Ovary (tissue), 9 donors: ENCODE measurements around the gene CHST9. TPM values are rescaled to one million over a fixed set of nuclear protein-coding genes. Genes with fewer than 3 reads are reported as not detected.

Experiments used
- DNase-seq, 5 donors: peaks; one replicate each; pipeline ENCODE4 v3.0.0-alpha.2; 2019 to 2020
- H3K27ac ChIP-seq, 2 donors: fragments of 200-600 bp; one replicate each; pipeline versions ENCODE4 v1.5.1 to v1.8.0; 2019 to 2022
- H3K27me3 ChIP-seq: fragments of 200-600 bp; one replicate; pipeline ENCODE4 v1.8.0; 2022
- H3K36me3 ChIP-seq: fragments of 200-600 bp; sonication (generic); one replicate; pipeline ENCODE4 v1.5.1; 2019
- H3K4me1 ChIP-seq: one replicate; pipeline ENCODE4 v1.8.1; 2013; ENCODE audit warnings: mild to moderate bottlenecking, moderate library complexity; ENCODE audit not compliant: insufficient read depth
- H3K4me3 ChIP-seq: fragments of 200-600 bp; sonication (generic); one replicate; pipeline ENCODE4 v1.5.1; 2017
- H3K9me3 ChIP-seq, 2 donors: fragments of 200-600 bp in 1 of 2; sonication (generic) in 1 of 2; one replicate each; pipeline versions ENCODE4 v1.5.1 to v1.8.1; 2013 to 2019; ENCODE audit warnings: mild to moderate bottlenecking in 1 of 2, moderate library complexity in 1 of 2
- CTCF ChIP-seq, 3 donors: fragments of 450-650 bp in 2 of 3; fragments of 200-600 bp in 1 of 3; IDR thresholded peaks; one replicate each; pipeline versions ENCODE4 v1.5.1 to v1.8.0; 2016 to 2022; ENCODE audit warnings: antibody characterized with exemption in 3 of 3, mild to moderate bottlenecking in 1 of 3
- EP300 ChIP-seq: sonication (generic); formaldehyde crosslinking; IDR thresholded peaks from one replicate; pipeline ENCODE4 v1.6.1; 2017; ENCODE audit warnings: antibody characterized with exemption
- POLR2A ChIP-seq: fragments of 450-650 bp; IDR thresholded peaks from one replicate; pipeline ENCODE4 v1.6.1; 2017; ENCODE audit warnings: antibody characterized with exemption, mild to moderate bottlenecking, moderate library complexity
- WGBS, 3 donors: extraction: QIAGEN DNeasy Blood & Tissue Kit in 1 of 3; methylation state at CpG; one replicate each; pipeline versions ENCODE4 v1.1.5 to v1.1.7; 2013 to 2017; 5-methylcytosine and 5-hydroxymethylcytosine counted together
- intact Hi-C, 4 donors: fragments of 100-400 bp; cut with DNase I; formaldehyde crosslinking; loops; one replicate each; pipeline versions ENCODE4 v1.11.0 to v1.15.1; 2022 to 2023
- polyA plus RNA-seq, 2 donors: library from polyadenylated mRNA; stranded (reverse); fragments of 200-250 nt in 1 of 2; fragments of 350-450 nt in 1 of 2; fragmentation: Illumina TruSeq in 1 of 2; extraction: RNeasy Lipid Tissue Mini Kit (QIAGEN cat#74804) in 1 of 2; gene quantifications; one replicate each; pipeline ENCODE4 v1.2.3, GENCODE V29; 2013 to 2014
- total RNA-seq, 7 donors: library from RNA; depleted of rRNA in 2 of 7; stranded (reverse); fragments of >200 nt in 2 of 7; fragmentation: NEBNext Ultra II Directional in 3 of 7; extraction: Animal tissue kit (Norgen Biotek cat#: 25700) in 3 of 7; gene quantifications; one replicate each; pipeline versions ENCODE4 v1.1.0 to v1.2.4, GENCODE V29; 2016 to 2023
- donor health status: DM: no; HTN: no; CAD: no; lungs with moderate emphysema.
- donor health status: DM: no; HTN: no; CAD: no.
- donor health status: Bipolar disorder and iron deficiency.
- donor health status: DM: yes; HTN: yes; CAD: no.
- donor health status: DM: no; HTN: no; CAD: no.
- donor health status: DM: yes; HTN: yes; CAD: no.

CHST9 gene
- total and polyA plus RNA-seq, 9 donors, result 0.02 to 3.6 (median 0.12) TPM; not detected in 1

GRCh38 chr18:26874283-26874682 is 310.8 kb downstream of the CHST9 start:
- Histone ChIP-seq H3K4me1 (peaks cover 4% of the 10 kb centered on the region), H3K27me3 (no peaks in the 10 kb centered on the region), H3K27ac (no peak overlapping the region), H3K4me3 (no peak overlapping the region), H3K36me3 (no peaks in the 10 kb centered on the region), H3K9me3 (no peaks in the 10 kb centered on the region)
- TF ChIP-seq EP300 (no peak), CTCF (IDR thresholded peaks at IDR 0.05) (no peak), POLR2A (no peak)
- intact Hi-C loops, result no loop called here
- DNase-seq, result no peak

- Histone ChIP-seq H3K27ac (no peak overlapping the region), H3K4me3 (no peak overlapping the region), H3K4me1 (peaks cover 16% of the 10 kb centered on the region), H3K36me3 (no peaks in the 10 kb centered on the region), H3K9me3 (no peaks in the 10 kb centered on the region), H3K27me3 (no peaks in the 10 kb centered on the region)
- intact Hi-C loops, result loop anchor here in 1 of 4 donors (10.0 kb wide), 1 partner anchor 1725 kb away; no protein-coding TSS in a partner anchor
- TF ChIP-seq EP300 (no peak), CTCF (IDR thresholded peaks at IDR 0.05) (no peak), POLR2A (no peak)
- DNase-seq, result no peak
- 86 to 93% (median 92%) methylated on average over 1 of the region's 1 CpG for whole genome bisulfite sequencing, 3 donors
Measured at GRCh38 chr18:26869640-26870039, 315.5 kb downstream of the CHST9 start.

- intact Hi-C loops, result loop anchor here in 1 of 4 donors (10.0 kb wide), 1 partner anchor 1724 kb away; no protein-coding TSS in a partner anchor
Measured at GRCh38 chr18:26868968-26869586, 316.0 kb downstream of the CHST9 start.

GRCh38 chr18:26867471-26867870 is 317.6 kb downstream of the CHST9 start:
- H3K27me3 ChIP-seq, result no peaks in the 10 kb centered on the region
- TF ChIP-seq POLR2A (no peak), CTCF (IDR thresholded peaks at IDR 0.05) (no peak), EP300 (no peak)
- H3K9me3 ChIP-seq, result no peaks in the 10 kb centered on the region
- H3K4me1 ChIP-seq, result peaks cover 16% of the 10 kb centered on the region
- peak in 1 of 5 donors; percentile 21 for DNase-seq
- H3K36me3 ChIP-seq, result no peaks in the 10 kb centered on the region
- no peak overlapping the region for H3K4me3 ChIP-seq
- intact Hi-C loops, result loop anchor here in 1 of 4 donors (10.0 kb wide), 1 partner anchor 1723 kb away; no protein-coding TSS in a partner anchor
- 66 to 70% (median 67%) methylated on average over 4 of the region's 4 CpGs for WGBS, 3 donors
- peak overlapping the region in 1 of 2 donors; percentile 20 for H3K27ac ChIP-seq

More at GRCh38 chr18:26868968-26869586, 316.0 kb downstream of the CHST9 start:
- peak overlapping the region in 1 of 2 donors; percentile 29 for H3K27ac ChIP-seq
- no peaks in the 10 kb centered on the region for H3K27me3 ChIP-seq
- peak in 3 of 5 donors; percentile 30 to 43 (median 33) for DNase-seq
- WGBS, 3 donors, result 8 to 24% (median 16%) methylated on average over 6 of the region's 6 CpGs
- H3K4me3 ChIP-seq, result no peak overlapping the region
- no peaks in the 10 kb centered on the region for H3K9me3 ChIP-seq
- no peaks in the 10 kb centered on the region for H3K36me3 ChIP-seq
- H3K4me1 ChIP-seq, result peaks cover 16% of the 10 kb centered on the region
- TF ChIP-seq CTCF (IDR thresholded peaks at IDR 0.05), result no peak
- TF ChIP-seq EP300, result no peak
- TF ChIP-seq POLR2A, result no peak
